GM21360 (cell line): ENCODE data around the gene TK2.

Source experiments
- ATAC-seq: cut with Tn5 transposase; IDR thresholded peaks from one replicate; pipeline ENCODE4 v1.9.1; 2021; ENCODE audit warnings: mild to moderate bottlenecking, moderate library complexity; ENCODE audit not compliant: unreplicated experiment

Gene TK2

DNA sequence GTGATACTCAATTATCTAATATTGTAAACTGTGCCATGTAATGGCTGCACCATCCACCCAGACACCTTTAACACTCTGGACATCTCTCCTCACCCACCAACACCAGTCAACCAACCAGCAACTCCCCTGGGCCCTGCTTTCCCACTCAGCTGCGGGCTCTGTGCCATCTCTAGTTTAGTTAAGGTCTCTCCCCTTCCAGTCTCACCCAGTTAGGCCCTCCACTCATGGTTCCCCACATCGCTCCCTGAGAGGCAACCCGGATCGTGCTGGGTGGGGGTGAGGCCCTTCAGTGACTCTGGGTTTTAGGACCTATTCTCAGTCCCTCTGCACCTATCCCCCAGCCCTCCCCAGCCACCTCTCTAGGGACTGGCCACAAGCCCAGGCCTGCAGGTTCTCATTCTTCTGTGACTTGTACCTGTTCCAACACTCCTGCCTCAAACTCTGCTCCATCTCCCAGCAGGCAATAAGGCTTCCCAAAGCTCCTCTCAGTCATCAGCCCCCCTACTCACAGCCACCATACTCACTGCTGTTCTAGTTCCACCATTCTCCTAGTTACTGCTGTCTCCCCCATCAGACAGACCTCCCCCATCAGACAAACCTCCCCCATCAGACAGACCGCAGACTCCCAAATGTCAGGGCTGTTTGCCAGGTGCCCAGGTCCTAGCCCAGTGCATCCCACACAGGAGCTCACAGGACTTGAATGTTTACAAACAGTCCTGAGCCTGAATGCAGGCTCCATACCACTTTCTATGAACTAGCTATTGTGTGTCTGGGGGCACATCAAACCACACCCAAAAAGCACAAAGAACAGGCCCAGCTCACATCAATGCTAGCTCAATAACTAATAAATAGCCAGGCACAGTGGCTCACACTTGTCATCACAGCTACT, 2.6 kb downstream of the TK2 start:
- ATAC-seq = no peak

DNA sequence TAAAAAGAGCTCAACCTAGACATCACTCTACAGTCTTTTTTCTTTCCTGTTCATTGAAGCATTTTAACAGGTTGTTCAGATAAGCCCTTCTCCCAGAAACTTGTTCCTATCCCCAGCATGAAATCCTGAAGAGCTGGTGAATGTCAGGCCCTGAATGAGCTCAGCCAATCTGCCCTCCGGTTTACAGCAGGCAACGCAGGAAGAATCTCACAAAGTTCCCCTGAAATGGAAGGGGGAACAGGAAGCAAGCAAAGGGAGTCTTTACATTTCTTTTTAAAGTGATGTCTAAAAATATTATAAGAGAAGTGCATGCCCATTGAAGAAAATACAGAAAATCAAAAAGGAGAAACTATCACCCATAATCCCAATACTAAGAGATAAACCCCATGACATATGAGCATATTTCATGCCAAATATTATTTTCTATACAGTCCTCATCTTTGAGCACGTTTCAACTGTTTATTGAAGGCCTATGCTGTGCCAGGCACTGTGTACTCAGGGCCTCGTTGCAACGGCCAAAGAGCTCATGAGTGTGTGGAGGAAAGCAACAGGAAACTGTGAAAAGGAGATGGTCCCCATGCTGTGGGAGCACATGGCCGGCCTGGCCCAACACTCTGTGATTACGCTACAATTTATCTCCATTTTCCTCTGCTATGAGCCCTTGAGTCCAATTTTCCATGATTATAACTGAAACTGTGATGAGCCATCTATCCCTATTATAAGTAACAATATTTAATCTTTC, 5.7 kb downstream of the TK2 start:
- no peak for ATAC-seq

DNA sequence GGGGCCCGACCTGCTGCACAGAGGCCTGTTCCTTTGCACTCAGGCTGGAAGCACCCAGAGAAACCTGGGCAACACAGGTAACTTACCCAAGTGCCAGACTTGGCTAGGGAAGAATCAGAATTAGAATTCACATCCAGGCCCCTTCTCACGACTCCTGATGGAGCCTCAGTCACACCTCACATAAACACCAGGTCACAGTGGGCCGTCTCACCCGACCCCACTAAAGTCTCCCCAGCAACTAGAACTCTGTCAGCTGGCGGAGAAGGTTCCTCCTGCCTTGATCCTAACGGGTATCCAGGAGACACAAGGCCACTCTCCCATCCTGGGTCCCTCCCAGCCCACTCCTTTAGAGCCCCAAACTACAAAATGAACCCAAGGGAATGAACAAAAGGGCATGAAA, 6.4 kb downstream of the TK2 start:
- no peak for ATAC-seq

DNA sequence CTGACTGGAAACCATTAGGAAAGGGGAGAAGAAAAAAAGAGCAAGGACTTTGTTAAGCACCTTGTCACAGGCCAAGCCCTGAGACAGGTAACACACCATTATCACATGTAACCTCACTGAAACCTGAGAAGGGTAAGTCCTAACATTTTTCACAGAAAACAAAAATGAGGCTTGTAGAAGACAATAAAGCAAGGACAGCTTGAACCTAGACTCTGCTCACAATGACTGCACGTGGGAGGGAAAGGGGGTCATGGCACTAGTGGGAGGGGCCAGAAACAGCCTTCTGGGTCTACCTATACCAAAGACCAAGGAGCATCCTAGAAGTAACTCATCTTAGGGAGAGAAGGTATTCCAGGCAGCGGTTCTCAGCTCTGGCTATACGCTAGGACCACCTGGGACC, 7.5 kb downstream of the TK2 start:
- ATAC-seq = no peak

DNA sequence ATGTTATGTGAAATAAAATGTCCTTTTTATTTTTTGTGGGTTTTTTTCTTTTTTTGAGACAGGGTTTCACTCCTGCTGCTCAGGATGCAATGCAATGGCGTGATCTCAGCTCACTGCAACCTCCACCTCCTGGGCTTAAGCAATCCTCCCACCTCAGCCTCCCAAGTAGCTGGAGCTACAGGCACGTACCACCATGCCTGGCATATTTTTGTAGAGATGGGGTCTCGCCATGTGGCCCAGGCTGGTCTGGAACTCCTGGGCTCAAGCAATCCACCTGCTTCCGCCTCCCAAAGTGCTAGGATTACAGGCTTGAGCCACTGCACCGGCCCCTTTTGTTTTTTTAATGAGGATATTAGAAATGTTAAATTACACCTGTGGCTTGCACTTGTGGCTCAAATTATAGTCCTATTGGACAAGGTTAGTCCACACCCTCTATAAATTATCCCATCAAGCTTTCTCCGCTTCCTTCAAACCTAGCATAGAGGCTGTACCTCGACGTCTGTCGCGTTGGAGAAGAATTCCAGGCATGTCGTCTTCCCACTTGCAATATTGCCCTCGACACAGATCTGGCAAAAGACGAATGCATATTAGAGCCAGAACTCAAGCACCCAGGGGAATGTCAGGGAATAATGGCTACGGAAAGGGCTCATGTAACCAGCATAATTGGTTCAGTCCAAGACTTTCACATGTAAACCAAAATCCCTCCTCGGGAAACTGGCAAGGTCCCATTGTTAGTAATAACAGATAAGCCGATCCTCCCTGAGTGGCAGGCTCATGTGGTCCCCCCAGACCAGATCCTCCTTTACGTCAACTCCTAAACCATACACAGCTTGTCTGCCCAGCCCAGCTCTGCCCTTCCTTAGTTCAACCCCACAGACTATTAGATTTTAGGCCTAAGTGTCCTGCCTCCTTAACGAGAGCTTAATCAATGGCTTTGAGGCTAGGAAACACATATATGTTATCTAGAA, 8.2 kb downstream of the TK2 start:
- no peak for ATAC-seq

DNA sequence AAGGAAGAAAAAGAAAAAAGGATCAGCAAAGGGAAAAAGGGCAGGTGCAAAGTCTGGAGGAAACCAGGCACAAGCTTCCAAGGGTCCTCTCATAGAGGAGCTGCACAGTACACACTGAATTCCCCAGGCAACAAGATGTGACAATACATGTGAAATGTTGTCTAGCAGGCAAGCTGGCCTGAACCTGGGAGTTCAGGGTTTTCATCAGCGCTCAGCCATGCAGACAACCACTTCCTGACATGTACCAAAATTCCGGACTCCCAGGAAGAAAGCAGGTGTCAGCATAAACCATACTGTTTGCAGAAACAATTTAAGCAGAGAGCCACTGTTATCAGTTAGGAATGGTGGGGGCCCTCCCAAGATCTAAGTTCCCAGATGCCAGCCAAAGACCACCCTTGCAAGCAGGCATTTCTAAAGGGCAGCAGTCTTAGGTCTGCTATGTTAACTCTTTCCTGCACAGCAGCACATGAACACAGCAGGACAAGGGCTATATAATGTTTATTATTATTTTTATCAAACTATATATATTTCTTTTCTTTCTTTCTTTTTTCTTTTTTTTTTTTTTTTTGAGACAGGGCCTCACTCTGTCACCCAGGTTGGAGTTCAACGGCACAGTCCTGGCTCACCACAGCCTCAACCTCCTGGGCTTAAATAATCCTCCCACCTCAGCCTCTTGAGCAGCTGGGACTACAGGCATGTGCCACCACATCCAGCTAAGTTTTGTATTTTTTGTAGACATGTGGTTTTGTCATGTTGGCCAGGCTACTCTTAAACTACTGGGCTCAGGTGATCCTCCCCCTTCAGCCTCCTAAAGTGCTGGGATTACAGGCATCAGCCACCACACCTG, 10.1 kb downstream of the TK2 start:
- ATAC-seq = peak; percentile 75

DNA sequence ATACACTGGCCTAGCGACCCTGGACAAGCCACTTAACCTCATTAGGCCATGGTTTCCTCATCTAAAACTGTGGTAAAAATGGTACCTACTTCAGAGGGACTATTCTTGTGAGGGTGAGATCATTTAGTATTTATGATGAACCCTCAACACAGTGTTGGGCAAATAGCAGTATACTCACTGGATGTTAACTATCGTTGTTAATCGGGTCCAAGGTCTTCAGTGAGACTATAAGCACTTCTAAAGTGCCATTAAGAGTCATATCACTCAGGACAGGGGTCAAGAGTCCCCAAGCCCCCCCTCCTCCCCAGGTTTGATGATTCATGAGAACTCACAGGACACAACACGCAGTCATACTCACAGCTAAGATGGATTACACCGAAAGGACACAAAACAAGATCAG, 11.0 kb downstream of the TK2 start:
- ATAC-seq = no peak

DNA sequence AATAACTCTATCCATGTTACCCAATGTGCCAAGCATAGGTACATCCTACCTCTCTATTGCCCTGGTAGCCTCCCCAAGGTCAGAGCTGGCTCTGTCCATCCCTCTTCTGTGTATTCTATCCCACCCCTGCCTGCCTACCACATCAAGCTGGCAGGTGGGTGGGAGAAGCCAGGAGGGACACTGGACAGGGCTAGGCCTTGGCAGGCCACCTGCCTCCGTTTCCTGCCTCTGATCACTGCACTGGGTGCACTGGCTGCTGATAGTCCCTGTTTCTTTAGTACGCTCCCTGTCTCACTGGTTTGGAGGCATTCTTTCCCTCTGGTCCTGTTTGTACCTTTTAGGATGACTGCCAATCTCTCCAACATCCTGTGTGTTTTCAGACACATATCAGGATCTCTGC, 12.7 kb downstream of the TK2 start:
- ATAC-seq = no peak

DNA sequence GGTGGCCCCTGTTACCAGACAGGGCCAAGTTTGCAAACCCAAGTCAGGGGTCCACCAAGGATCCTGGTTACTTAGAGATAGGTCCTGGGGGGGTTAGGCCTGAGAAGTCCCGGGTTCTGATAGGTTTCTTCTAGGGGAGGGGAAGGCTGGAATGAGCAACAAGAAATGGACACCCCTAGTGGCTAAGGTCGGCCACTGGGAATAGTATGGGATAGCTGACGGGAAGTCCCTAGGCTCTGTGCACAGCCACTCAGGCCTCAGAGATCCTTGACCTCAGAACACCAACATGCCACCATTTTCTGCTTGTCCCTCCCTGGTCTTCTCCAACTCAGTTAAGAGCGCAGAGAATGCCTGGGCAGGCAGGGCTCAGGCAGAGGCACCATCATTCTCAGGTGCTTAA, 13.4 kb downstream of the TK2 start:
- no peak for ATAC-seq

DNA sequence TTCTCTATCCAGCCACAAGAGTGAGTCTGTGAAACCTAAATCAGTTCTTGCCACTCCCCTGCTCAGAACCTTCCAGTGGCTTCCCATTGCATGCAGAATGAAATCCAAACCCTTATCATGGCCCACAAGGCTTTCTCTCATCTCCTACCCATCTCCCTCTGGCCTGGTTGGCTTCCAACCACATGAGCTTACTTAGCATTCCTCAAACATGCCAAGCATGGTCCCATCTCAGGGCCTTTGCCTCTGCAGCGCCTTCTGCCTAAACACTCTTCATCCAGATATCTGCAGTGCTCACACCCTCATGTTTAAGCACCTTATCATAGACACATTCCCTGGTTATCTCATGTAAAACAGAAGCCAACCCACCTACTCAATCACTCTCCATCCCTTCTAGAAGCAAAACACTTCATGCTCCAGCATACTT, 15.5 kb downstream of the TK2 start:
- ATAC-seq = no peak

DNA sequence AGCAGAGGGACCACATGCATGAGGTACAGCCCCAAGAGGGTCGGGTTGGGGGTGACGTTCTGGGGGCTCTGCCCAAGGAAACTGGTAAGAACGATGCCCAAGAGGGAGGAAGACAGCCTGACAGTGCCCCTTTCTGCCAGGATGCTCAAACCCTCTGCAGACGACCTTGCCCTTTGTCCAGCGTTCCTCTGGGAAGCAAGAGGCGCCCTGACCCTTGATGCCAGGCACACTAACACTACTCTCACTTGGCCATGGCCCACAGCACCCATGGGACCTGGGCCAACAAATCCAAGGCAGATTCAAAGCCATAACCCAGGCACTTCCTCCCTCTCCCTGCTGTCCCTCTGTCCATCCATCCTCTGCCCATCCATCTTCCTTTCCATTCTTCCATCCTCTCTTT, 20.4 kb downstream of the TK2 start:
- no peak for ATAC-seq

DNA sequence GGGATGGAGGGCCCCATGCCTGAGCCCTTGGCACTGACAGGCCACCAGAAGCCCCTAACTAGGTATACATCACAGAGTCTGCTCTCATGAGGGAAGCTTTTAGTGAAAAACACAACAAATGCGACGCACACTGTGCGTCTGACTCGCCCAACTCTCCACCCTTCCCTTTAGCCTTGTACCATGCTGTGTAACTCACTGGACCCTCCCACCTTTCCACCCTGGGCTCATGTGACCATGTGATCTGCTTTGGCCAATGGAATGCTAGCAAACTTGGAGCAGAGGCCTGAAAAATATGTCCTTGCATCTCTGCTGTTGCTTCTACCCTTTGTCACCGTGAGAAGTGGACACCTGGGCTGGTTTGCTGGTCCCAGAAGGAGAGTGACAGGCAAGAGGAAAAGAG, 21.6 kb downstream of the TK2 start:
- ATAC-seq = no peak

DNA sequence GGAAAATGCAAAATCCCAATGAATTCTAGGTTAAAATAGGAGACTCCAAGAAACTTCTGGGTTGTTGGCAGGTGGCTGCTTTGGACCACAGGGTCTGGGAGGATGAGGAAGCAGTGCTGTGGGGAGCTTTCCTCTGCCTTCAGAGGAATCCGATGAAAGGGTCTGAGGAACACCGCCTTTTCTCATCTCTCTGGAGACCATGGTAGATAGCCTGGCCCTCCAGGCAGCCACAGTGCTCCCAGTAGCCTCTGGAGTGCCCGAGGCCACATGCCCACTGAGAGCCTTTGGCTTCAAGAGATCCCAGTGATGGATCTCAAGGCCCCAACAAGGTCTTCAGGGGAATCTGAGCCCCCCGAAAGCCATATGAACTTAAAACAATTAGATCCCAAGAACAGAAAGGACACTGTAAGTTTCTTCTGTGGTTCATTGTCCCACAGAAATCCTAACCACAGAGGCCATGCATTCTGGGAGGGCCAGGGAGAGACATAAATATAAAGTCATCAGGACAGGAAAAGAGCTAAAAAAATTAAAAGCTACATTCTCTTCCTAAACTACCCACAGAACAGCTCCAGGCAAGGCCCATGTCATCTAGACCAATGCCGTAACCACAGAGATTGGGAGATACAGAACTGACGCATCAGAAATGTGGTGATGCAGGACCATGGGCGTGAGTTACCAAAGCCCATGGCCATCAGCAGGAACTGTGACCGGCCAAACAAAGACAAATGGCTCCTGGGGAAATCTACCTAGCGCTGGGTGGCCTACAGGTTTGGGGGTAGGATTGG, 24.3 kb downstream of the TK2 start:
- ATAC-seq = no peak

DNA sequence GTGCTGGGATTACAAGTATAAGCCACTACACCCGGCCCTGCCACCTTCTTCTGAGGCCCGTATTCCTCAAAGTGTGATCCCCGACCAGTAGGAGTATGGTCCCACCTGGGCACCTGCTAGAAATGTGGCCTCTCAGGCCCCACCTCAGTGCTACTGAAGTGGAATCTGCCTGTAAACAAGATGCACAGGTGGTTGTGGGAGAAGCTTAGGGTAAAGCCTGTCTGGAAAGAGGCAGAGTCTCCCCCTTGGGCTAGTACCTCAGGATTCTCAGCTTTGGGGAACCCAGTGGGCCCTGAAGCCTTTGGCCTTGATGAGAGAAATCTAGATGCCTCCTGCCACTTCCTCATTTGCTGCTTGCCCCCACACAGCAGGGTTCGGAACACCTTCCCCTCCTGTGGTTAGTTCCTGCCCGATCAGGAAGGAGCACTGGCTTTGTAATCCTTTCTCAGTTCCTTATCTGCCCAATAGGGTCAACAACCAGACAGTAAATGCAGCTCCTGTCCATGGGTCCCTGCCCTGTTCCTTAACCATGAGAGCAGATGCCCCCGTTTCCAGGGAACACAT, 25.2 kb downstream of the TK2 start:
- ATAC-seq = peak; percentile 56

DNA sequence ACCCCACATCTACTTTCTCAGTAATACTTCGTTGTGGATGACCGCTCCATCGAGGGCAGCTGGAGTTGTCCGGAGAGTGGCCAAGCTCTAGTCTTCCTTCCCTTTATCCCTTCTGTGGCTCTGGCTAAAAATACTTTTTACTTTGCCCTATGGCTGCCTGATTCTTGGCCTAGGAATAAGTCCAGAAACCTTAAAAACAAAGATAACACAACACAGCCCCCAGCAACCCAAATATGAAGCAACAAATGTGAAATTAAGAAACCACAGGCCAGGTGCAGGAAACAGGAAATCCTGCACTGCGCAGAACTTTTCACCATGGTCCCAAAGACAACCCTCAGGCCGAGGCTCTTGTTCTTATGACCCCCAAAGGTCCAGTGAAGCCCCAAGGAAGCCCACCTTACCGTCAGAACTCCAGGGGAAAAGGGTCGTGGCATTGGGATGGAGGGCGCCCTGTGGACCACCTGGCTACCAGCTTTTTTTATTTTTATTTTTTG, 26.0 kb downstream of the TK2 start:
- peak; percentile 41 for ATAC-seq

DNA sequence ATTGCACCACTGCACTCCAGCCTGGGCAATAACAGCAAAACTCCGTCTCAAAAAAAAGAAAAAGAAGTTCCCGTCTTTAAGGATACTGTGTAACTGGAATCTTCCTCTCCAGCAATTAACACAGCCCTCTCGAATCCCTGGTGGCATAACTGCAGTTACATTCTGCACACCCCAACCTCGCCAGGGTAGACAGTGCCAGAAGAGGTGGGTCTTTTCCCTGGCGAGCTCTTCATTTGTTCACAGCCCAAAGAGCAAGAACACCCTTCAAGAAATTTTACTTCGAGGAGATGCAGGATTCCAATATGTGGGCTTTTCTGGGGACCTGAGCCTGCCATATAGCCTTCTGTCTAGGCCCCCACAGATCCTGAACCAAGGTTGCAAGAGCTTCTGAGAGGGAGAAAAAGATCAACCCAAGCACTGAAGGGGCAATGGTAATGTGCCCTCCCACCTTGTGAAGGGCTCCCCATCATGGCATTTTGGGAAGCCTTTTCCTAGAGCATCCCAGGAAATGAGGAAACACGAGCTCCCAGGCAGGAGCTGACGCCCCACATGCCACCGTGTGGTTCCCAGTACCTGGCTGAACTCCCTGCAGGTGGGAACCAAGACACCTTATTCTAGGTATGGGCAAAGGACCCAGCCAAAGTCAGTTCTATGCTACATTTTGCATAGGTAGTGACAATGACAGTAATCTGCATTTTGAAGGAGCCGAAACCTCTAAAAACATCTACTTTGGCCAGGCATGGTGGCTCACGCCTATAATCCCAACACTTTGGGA, 26.9 kb downstream of the TK2 start:
- ATAC-seq = no peak

DNA sequence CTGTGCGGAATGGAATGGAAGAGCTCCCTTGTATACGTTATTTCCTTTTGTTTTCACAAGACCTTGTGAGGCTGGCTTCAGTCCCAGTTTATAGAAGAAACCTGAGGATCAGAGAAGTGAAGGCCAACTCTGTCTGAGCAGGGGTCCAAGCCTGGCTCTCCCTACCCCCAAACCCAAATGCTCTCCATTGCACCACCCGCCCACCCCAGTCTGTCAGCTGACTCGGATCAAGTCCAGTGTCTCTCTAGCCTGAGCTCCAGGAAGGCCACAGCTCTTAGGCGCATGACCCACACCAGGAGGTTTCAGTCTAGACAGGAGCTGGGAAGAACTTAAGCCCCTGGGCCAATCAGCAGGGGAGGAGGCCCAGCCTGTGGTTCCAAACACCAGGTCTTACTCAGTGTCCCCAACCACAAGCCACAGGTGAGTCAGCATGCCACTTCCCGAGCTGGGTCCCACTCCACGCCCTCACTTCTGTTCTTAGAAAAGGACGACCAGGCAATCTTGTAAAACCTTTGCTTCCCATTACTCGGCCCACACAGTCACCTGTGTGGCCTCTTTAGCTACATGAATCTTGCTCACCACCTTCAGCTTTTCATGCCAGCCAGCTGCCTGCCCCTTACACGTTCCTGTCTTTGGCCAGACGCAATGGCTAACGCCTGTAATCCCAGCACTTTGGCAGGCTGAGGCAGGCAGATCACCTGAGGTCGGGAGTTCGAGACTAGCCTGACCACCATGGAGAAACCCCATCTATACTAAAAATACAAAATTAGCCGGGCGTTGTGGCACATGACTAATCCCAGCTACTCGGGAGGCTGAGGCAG, 27.8 kb downstream of the TK2 start:
- peak; percentile 60 for ATAC-seq
